Esophagus squamous epithelium (tissue), 5 donors: ENCODE measurements around the gene GGCT. TPM values are rescaled to one million over a fixed set of nuclear protein-coding genes. Genes with fewer than 3 reads are reported as not detected.

Experiments
- DNase-seq: peaks from one replicate; lab custom pipeline; 2025; lab: John Stamatoyannopoulos, UW
- H3K27ac ChIP-seq, 4 donors: fragments of 200-600 bp; sonication (generic); one replicate each; pipeline ENCODE4 v1.5.1; 2016 to 2019; ENCODE audit warnings: mild to moderate bottlenecking in 1 of 4
- H3K27me3 ChIP-seq, 4 donors: fragments of 200-600 bp; sonication (generic); 1 replicate in 3 of 4; 2 replicates in 1 of 4; pipeline versions ENCODE4 v1.5.1 to v1.6.0; 2017 to 2021; ENCODE audit warnings: antibody characterized with exemption in 1 of 4
- H3K36me3 ChIP-seq, 3 donors: fragments of 200-600 bp; sonication (generic); one replicate each; pipeline ENCODE4 v1.5.1; 2016 to 2019
- H3K4me1 ChIP-seq, 3 donors: fragments of 200-600 bp; sonication (generic); one replicate each; pipeline ENCODE4 v1.5.1; 2017 to 2019
- H3K4me3 ChIP-seq, 4 donors: fragments of 200-600 bp; sonication (generic); 1 replicate in 3 of 4; 2 replicates in 1 of 4; pipeline ENCODE4 v1.5.1; 2016 to 2019; ENCODE audit warnings: mild to moderate bottlenecking in 2 of 4, moderate library complexity in 1 of 4
- H3K9me3 ChIP-seq, 3 donors: fragments of 200-600 bp; sonication (generic); one replicate each; pipeline ENCODE4 v1.5.1; 2016 to 2019
- CTCF ChIP-seq, 6 experiments: fragments of 450-650 bp in 4 of 6; fragments of 200-600 bp in 2 of 6; sonication (generic) in 2 of 6; IDR thresholded peaks; one replicate each; pipeline ENCODE4 v1.5.1; 2016 to 2019; ENCODE audit warnings: antibody characterized with exemption in 6 of 6, mild to moderate bottlenecking in 4 of 6, moderate library complexity in 4 of 6
- POLR2A ChIP-seq, 4 donors: fragments of 450-650 bp; IDR thresholded peaks; one replicate each; pipeline ENCODE4 v1.6.1; 2017; ENCODE audit warnings: antibody characterized with exemption in 4 of 4, mild to moderate bottlenecking in 4 of 4, moderate library complexity in 3 of 4
- WGBS, 2 donors: methylation state at CpG; one replicate each; pipeline ENCODE4 v1.1.5; 2018; 5-methylcytosine and 5-hydroxymethylcytosine counted together
- intact Hi-C: fragments of 100-400 bp; cut with DNase I; formaldehyde crosslinking; loops from one replicate; pipeline ENCODE4 v1.15.0; 2022
- total RNA-seq, 4 donors: library from RNA; depleted of rRNA; stranded (reverse); fragments of >200 nt; gene quantifications; one replicate each; pipeline ENCODE4 v1.1.0, GENCODE V29; 2016
- donor health status: DM: yes; HTN: yes; CAD: no.

The GGCT gene
- total RNA-seq, 4 donors from 2014 or later: 42.3 to 74.9 (median 63.9) TPM

- no peaks in the 10 kb centered on the region for H3K9me3 ChIP-seq
- TF ChIP-seq CTCF (IDR thresholded peaks at IDR 0.05): no peak
- no peak for TF ChIP-seq POLR2A (IDR thresholded peaks at IDR 0.05)
- H3K4me1 ChIP-seq: peaks cover 16 to 76% (median 45%) of the 10 kb centered on the region in 3 donors
- no peak for DNase-seq
- intact Hi-C loops: no loop called here
- peak overlapping the region; percentile 2 to 73 (median 50) for H3K27ac ChIP-seq
- H3K4me3 ChIP-seq: no peak overlapping the region
- peaks cover 0 to 4% (median 0%) of the 10 kb centered on the region in 3 donors for H3K36me3 ChIP-seq
- 69 to 76% methylated on average over 5 of the region's 5 CpGs for WGBS, 2 donors
- H3K27me3 ChIP-seq: no peaks in the 10 kb centered on the region
These were observed 39.4 kb downstream of the GGCT start for GRCh38 chr7:30465046-30465810.

GRCh38 chr7:30464231-30464671 is 40.4 kb downstream of the GGCT start:
- peaks cover 8 to 76% (median 36%) of the 10 kb centered on the region in 3 donors for H3K4me1 ChIP-seq
- 67 to 70% methylated on average over 1 to 2 of the region's 5 CpGs for WGBS, 2 donors
- no peak for DNase-seq
- no peaks in the 10 kb centered on the region for H3K27me3 ChIP-seq
- no peaks in the 10 kb centered on the region for H3K9me3 ChIP-seq
- intact Hi-C loops: no loop called here
- TF ChIP-seq CTCF (IDR thresholded peaks at IDR 0.05): no peak
- TF ChIP-seq POLR2A (IDR thresholded peaks at IDR 0.05): no peak
- H3K36me3 ChIP-seq: peaks cover 0 to 6% (median 0%) of the 10 kb centered on the region in 3 donors
- peak overlapping the region in 3 of 4 donors; percentile 2 to 73 (median 62) for H3K27ac ChIP-seq
- no peak overlapping the region for H3K4me3 ChIP-seq

- H3K4me1 ChIP-seq: peaks cover 4 to 75% (median 30%) of the 10 kb centered on the region in 3 donors
- intact Hi-C loops: no loop called here
These were observed 41.1 kb downstream of the GGCT start for GRCh38 chr7:30463405-30464145.

GRCh38 chr7:30462179-30462578 is 42.5 kb downstream of the GGCT start:
- Histone ChIP-seq H3K27me3 (no peaks in the 10 kb centered on the region), H3K4me1 (peaks cover 4 to 61% (median 25%) of the 10 kb centered on the region in 3 donors), H3K27ac (no peak overlapping the region), H3K36me3 (peaks cover 0 to 18% (median 0%) of the 10 kb centered on the region in 3 donors), H3K9me3 (no peaks in the 10 kb centered on the region), H3K4me3 (no peak overlapping the region)
- no peak for TF ChIP-seq CTCF (IDR thresholded peaks at IDR 0.05)
- intact Hi-C loops: no loop called here
- WGBS, 2 donors: 72 to 77% methylated on average over 1 of the region's 1 CpG
- no peak for DNase-seq

More at GRCh38 chr7:30463405-30464145, 41.1 kb downstream of the GGCT start:
- Histone ChIP-seq H3K9me3 (no peaks in the 10 kb centered on the region), H3K4me3 (no peak overlapping the region), H3K27ac (peak overlapping the region in 2 of 4 donors; percentile 2 to 73), H3K27me3 (no peaks in the 10 kb centered on the region), H3K36me3 (peaks cover 0 to 6% (median 0%) of the 10 kb centered on the region in 3 donors)
- no peak for DNase-seq
- TF ChIP-seq POLR2A (IDR thresholded peaks at IDR 0.05) (no peak), CTCF (IDR thresholded peaks at IDR 0.05) (no peak)
- 67 to 80% methylated on average over 6 of the region's 6 CpGs for WGBS, 2 donors

GRCh38 chr7:30460246-30460633 is 44.4 kb downstream of the GGCT start:
- Histone ChIP-seq H3K36me3 (peaks cover 0 to 37% (median 9%) of the 10 kb centered on the region in 3 donors), H3K9me3 (no peaks in the 10 kb centered on the region), H3K27me3 (no peaks in the 10 kb centered on the region), H3K27ac (peak overlapping the region in 3 of 4 donors; percentile 47 to 78 (median 58)), H3K4me1 (peaks cover 0 to 41% (median 15%) of the 10 kb centered on the region in 3 donors), H3K4me3 (no peak overlapping the region)
- intact Hi-C loops: no loop called here
- 82 to 88% methylated on average over 3 to 4 of the region's 4 CpGs for WGBS, 2 donors
- TF ChIP-seq POLR2A (IDR thresholded peaks at IDR 0.05) (no peak), CTCF (IDR thresholded peaks at IDR 0.05) (no peak)
- DNase-seq: no peak
